Sigmoid colon (tissue), 4 donors: ENCODE measurements around the gene EPM2AIP1.

Source experiments
- POLR2A ChIP-seq, 2 donors: fragments of 450-650 bp; IDR thresholded peaks; one replicate each; pipeline ENCODE4 v1.6.1; 2016; ENCODE audit warnings: antibody characterized with exemption in 2 of 2, mild to moderate bottlenecking in 2 of 2, moderate library complexity in 2 of 2
- POLR2AphosphoS5 ChIP-seq, 4 donors: sonication (generic); formaldehyde crosslinking; IDR thresholded peaks; one replicate each; pipeline ENCODE4 v1.6.1; 2017; ENCODE audit warnings: antibody characterized with exemption in 4 of 4
- TF ChIP-seq, protein P1 (sequence below), 4 experiments: fragments of 450-650 bp in 3 of 4; fragments of 200-600 bp in 1 of 4; IDR thresholded peaks; one replicate each; pipeline ENCODE4 v1.5.1; 2016 to 2019; ENCODE audit warnings: antibody characterized with exemption in 4 of 4, mild to moderate bottlenecking in 3 of 4, moderate library complexity in 2 of 4

DNA sequence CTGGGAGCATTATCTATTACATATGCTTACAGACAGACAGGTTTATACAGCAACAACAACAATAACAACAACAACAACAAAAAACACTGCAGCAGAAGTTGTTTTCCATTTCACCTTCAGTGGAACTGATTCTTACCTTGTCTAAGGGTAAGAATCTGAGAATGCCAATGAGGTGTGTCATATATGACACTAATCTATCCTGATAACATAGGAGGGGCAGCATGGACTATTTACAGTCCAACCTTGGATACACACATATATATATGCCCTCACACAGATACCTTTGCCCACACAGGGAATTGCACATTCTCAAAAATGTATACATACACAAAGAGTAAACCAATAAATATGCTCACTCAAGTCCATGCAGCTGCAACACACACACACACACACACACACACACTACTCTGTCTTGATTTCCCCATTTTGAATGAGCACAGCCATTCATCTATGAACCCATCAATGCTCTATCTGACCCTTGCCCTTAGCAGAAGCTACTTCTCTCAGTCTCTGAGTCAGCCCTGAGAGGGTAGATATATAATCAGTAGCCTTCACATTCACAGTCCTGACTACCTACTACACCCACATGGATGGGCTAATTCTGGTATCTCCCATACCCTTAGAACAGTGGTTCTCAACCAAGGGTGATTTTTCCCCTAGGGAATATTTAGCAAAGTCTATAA lies 38.3 kb downstream of the EPM2AIP1 start:
- TF ChIP-seq, protein P1, sequence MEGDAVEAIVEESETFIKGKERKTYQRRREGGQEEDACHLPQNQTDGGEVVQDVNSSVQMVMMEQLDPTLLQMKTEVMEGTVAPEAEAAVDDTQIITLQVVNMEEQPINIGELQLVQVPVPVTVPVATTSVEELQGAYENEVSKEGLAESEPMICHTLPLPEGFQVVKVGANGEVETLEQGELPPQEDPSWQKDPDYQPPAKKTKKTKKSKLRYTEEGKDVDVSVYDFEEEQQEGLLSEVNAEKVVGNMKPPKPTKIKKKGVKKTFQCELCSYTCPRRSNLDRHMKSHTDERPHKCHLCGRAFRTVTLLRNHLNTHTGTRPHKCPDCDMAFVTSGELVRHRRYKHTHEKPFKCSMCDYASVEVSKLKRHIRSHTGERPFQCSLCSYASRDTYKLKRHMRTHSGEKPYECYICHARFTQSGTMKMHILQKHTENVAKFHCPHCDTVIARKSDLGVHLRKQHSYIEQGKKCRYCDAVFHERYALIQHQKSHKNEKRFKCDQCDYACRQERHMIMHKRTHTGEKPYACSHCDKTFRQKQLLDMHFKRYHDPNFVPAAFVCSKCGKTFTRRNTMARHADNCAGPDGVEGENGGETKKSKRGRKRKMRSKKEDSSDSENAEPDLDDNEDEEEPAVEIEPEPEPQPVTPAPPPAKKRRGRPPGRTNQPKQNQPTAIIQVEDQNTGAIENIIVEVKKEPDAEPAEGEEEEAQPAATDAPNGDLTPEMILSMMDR (IDR thresholded peaks at IDR 0.05): no peak
- TF ChIP-seq POLR2AphosphoS5 (IDR thresholded peaks at IDR 0.05) (no peak), POLR2A (IDR thresholded peaks at IDR 0.05) (no peak)
